Mucosa of rectum (tissue), 2 donors: ENCODE measurements around the gene MELK.
"Not testable (repeated sequence)": the region's sequence is repeated elsewhere in the genome, so short reads cannot be mapped to it uniquely, and the experiment has no call there.

Source experiments
- H3K27ac ChIP-seq, 2 donors: one replicate each; pipeline ENCODE4 v1.7.0; 2013; ENCODE audit warnings: inconsistent platforms in 2 of 2, low read depth in 2 of 2, low read length in 2 of 2
- H3K27me3 ChIP-seq, 2 donors: one replicate each; pipeline ENCODE4 v1.7.0; 2013; ENCODE audit warnings: low read length in 2 of 2; ENCODE audit not compliant: control insufficient read depth in 2 of 2, insufficient read depth in 2 of 2
- H3K36me3 ChIP-seq, 2 donors: one replicate each; pipeline ENCODE4 v1.7.0; 2013; ENCODE audit warnings: low read length in 2 of 2; ENCODE audit not compliant: control insufficient read depth in 2 of 2, insufficient read depth in 2 of 2
- H3K4me1 ChIP-seq, 2 donors: one replicate each; pipeline ENCODE4 v1.7.0; 2013; ENCODE audit warnings: low read length in 2 of 2, mild to moderate bottlenecking in 1 of 2; ENCODE audit not compliant: control insufficient read depth in 2 of 2, insufficient read depth in 2 of 2
- H3K4me3 ChIP-seq, 2 donors: one replicate each; pipeline ENCODE4 v1.7.0; 2013; ENCODE audit warnings: low read length in 2 of 2
- H3K9ac ChIP-seq, 2 donors: one replicate each; pipeline ENCODE4 v1.7.0; 2013; ENCODE audit warnings: low read length in 2 of 2, low read depth in 1 of 2, mild to moderate bottlenecking in 1 of 2
- H3K9me3 ChIP-seq, 2 donors: one replicate each; pipeline ENCODE4 v1.7.0; 2013; ENCODE audit warnings: low read length in 2 of 2; ENCODE audit not compliant: control insufficient read depth in 2 of 2
- donor health status: healthy.
- donor health status: Normal muscosa, but diverticular disease.

MELK gene

GRCh38 chr9:36572515-36573418 is at the start of gene MELK:
MELK (plus strand) TSS chr9:36572895; CDS start chr9:36581682, 8,787 bp downstream.
- Histone ChIP-seq H3K27ac (peak within 1 kb of the TSS; percentile 40 to 51), H3K4me1 (peaks cover 4 to 6% of the 10 kb centered on the region in 2 donors), H3K9me3 (no peaks in the 10 kb centered on the region), H3K9ac (peak within 1 kb of the TSS; percentile 88 to 91), H3K27me3 (no peaks in the 10 kb centered on the region), H3K36me3 (no peaks in the 10 kb centered on the region), H3K4me3 (peak within 1 kb of the TSS; percentile 86 to 98)

DNA sequence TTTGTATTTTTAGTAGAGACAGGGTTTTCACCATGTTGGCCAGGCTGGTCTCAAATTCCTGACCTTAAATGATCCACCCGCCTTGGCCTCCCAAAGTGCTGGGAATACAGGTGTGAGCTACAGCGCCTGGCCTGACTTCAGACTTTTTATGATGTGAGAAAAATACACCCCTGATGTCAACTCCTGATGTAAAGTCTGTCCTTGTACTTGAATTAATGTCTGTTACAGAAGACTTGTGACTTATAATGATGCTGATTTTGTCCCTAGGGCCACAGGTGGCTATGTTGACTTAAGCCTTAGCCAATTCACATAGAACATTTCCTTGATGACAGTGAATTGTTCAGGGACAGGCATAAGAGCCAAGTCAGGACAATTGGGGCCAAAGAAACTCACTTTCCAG is 42.5 kb upstream of the MELK start:
- H3K4me1 ChIP-seq = no peaks in the 10 kb centered on the region
- no peak overlapping the region for H3K9ac ChIP-seq
- H3K27ac ChIP-seq = no peak overlapping the region
- no peak overlapping the region for H3K4me3 ChIP-seq
- H3K9me3 ChIP-seq = no peaks in the 10 kb centered on the region
- H3K27me3 ChIP-seq = no peaks in the 10 kb centered on the region
- H3K36me3 ChIP-seq = no peaks in the 10 kb centered on the region

- Histone ChIP-seq H3K4me1 (no peaks in the 10 kb centered on the region), H3K9ac (no peak overlapping the region), H3K27ac (no peak overlapping the region), H3K9me3 (no peaks in the 10 kb centered on the region), H3K36me3 (no peaks in the 10 kb centered on the region), H3K4me3 (no peak overlapping the region), H3K27me3 (no peaks in the 10 kb centered on the region)
These were observed 40.3 kb upstream of the MELK start for GRCh38 chr9:36532353-36532752.

DNA sequence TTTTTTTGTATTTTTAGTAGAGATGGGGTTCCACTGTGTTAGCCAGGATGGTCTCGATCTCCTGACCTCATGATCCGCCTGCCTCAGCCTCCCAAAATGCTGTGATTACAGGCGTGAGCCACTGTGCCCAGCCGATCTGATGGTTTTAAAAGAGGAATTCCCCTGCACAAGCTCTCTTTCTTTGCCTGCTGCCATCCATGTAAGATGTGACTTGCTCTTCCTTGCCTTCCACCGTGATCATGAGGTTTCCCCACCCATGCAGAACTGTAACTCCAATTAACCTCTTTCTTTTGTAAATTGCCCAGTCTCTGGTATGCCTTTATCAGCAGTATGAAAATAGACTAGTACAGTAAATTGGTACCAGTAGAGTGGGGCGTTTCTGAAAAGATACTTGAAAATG is 39.0 kb upstream of the MELK start:
- H3K9me3 ChIP-seq, H3K4me3 ChIP-seq, H3K27ac ChIP-seq, H3K9ac ChIP-seq, H3K36me3 ChIP-seq, H3K4me1 ChIP-seq, H3K27me3 ChIP-seq: not testable (repeated sequence)

- Histone ChIP-seq H3K9ac (no peak overlapping the region), H3K9me3 (no peaks in the 10 kb centered on the region), H3K36me3 (no peaks in the 10 kb centered on the region), H3K27me3 (no peaks in the 10 kb centered on the region), H3K27ac (no peak overlapping the region), H3K4me3 (no peak overlapping the region), H3K4me1 (no peaks in the 10 kb centered on the region)
These were observed 37.6 kb upstream of the MELK start for GRCh38 chr9:36535107-36535506.

DNA sequence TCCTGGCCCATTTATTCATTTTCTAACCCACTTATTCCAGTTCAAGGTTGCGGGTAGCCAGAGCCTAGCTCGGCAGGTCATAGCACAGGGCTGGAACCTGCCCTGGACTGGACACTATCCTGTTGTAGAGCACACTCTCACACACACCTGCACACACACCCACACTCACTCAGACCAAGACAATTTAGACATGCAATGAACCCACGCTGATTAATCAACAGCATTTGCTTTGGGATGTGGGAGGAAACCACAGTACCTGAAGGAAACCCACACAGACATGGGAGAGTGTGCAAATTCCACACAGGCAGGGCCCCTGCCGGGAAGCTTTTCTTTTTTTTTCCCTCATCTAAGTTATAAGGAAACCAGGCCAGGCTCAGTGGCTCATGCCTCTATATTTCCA is 34.8 kb upstream of the MELK start:
- no peak overlapping the region for H3K4me3 ChIP-seq
- H3K9ac ChIP-seq = no peak overlapping the region
- no peaks in the 10 kb centered on the region for H3K4me1 ChIP-seq
- H3K9me3 ChIP-seq = no peaks in the 10 kb centered on the region
- H3K27me3 ChIP-seq = no peaks in the 10 kb centered on the region
- H3K36me3 ChIP-seq = no peaks in the 10 kb centered on the region
- no peak overlapping the region for H3K27ac ChIP-seq

DNA sequence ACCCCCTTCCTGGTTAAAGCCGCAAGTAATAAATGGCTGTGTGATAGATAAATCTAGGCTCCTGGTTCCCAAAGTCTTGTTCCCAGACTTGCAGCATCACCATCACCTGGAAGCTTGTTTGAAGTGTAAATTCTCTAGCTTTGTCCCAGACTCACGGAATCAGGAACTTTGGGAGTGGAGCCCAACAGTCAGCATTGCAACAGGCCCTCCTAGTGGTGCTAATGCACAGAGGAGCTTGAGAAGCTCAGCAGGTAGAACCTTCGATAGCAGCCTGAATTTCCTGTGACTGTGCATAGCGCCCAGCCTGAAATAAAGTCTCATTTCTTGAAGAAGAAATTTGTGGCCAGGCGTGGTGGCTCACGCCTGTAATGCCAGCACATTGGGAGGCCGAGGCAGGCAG is 30.3 kb upstream of the MELK start:
- Histone ChIP-seq H3K27me3 (no peaks in the 10 kb centered on the region), H3K9ac (no peak overlapping the region), H3K27ac (no peak overlapping the region), H3K9me3 (no peaks in the 10 kb centered on the region), H3K36me3 (no peaks in the 10 kb centered on the region), H3K4me1 (no peaks in the 10 kb centered on the region), H3K4me3 (no peak overlapping the region)

DNA sequence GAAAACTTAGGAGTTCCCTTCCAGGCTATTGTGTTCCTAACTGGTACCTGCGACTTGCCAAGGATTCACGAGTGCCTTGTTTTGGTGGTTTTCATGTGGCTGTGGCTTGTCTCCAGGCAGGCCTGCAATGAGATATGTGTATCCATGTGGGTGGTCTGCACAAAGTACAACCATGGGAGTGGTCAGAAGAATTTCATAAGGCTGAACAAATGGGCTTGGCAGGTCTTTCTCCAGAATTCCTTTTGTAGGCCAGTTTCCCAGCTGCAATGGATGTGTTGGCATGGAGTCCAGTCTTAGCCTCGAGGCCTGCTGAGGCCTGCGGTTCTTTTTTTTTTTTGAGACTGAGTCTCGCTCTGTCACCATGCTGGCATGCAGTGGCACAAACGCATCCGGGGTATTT is 28.8 kb upstream of the MELK start:
- no peaks in the 10 kb centered on the region for H3K27me3 ChIP-seq
- H3K36me3 ChIP-seq = no peaks in the 10 kb centered on the region
- no peak overlapping the region for H3K9ac ChIP-seq
- H3K27ac ChIP-seq = no peak overlapping the region
- no peaks in the 10 kb centered on the region for H3K4me1 ChIP-seq
- no peaks in the 10 kb centered on the region for H3K9me3 ChIP-seq
- no peak overlapping the region for H3K4me3 ChIP-seq

GRCh38 chr9:36547598-36547997 is 25.1 kb upstream of the MELK start:
- no peak overlapping the region for H3K9ac ChIP-seq
- H3K9me3 ChIP-seq = no peaks in the 10 kb centered on the region
- no peaks in the 10 kb centered on the region for H3K36me3 ChIP-seq
- H3K27ac ChIP-seq = no peak overlapping the region
- no peak overlapping the region for H3K4me3 ChIP-seq
- H3K4me1 ChIP-seq = no peaks in the 10 kb centered on the region
- no peaks in the 10 kb centered on the region for H3K27me3 ChIP-seq

- Histone ChIP-seq H3K9ac (no peak overlapping the region), H3K36me3 (no peaks in the 10 kb centered on the region), H3K27me3 (no peaks in the 10 kb centered on the region), H3K9me3 (no peaks in the 10 kb centered on the region), H3K27ac (no peak overlapping the region), H3K4me1 (no peaks in the 10 kb centered on the region), H3K4me3 (no peak overlapping the region)
These were observed 24.2 kb upstream of the MELK start for GRCh38 chr9:36548454-36548853.
